A549 (cell line): Measurements from ENCODE around the gene TM4SF20. TPM values are rescaled to one million over a fixed set of nuclear protein-coding genes. Genes with fewer than 3 reads are reported as not detected.

Experiments used
- CBX8 ChIP-seq: fragments of 200-600 bp; sonication (generic); IDR thresholded peaks from 2 replicates; pipeline ENCODE4 v1.6.1; 2016
- CHD2 ChIP-seq: fragments of 150-350 bp; IDR thresholded peaks from 2 replicates; pipeline ENCODE4 v1.6.1; 2014; ENCODE audit warnings: low read length; ENCODE audit not compliant: partially characterized antibody
- EHMT2 ChIP-seq: fragments of 200-600 bp; sonication (generic); IDR thresholded peaks from 2 replicates; pipeline ENCODE4 v1.6.1; 2016; ENCODE audit warnings: antibody characterized with exemption, low read depth, mild to moderate bottlenecking, moderate library complexity
- ESRRA ChIP-seq: fragments of 150-350 bp; IDR thresholded peaks from 2 replicates; pipeline ENCODE4 v1.6.1; 2014; ENCODE audit warnings: mild to moderate bottlenecking, low read length, borderline replicate concordance
- FOSB ChIP-seq: fragments of 250-450 bp; sonication (Bioruptor Pico); IDR thresholded peaks from 2 replicates; pipeline ENCODE4 v1.5.0; 2020; ENCODE audit warnings: mild to moderate bottlenecking, moderate library complexity
- FOSL2 ChIP-seq, 2 experiments: fragments of 450-650 bp in 1 of 2; fragments of >200 bp in 1 of 2; sonication (Bioruptor Twin) in 1 of 2; formaldehyde crosslinking; IDR thresholded peaks; 2 replicates each; pipeline versions ENCODE4 v1.5.0 to v1.6.1; 2016 to 2020; ENCODE audit warnings: mild to moderate bottlenecking in 1 of 2, moderate library complexity in 1 of 2
- FOXS1 ChIP-seq: fragments of 250-450 bp; sonication (Bioruptor Pico); IDR thresholded peaks from 2 replicates; pipeline ENCODE4 v1.5.0; 2020; ENCODE audit warnings: mild to moderate bottlenecking, moderate library complexity
- GATA3 ChIP-seq: IDR thresholded peaks from 2 replicates; pipeline ENCODE4 v1.6.1; 2012; ENCODE audit warnings: borderline replicate concordance
- HES2 ChIP-seq: fragments of >200 bp; sonication (Bioruptor Twin); formaldehyde crosslinking; IDR thresholded peaks from 2 replicates; pipeline ENCODE4 v1.6.1; 2016
- HEYL ChIP-seq: fragments of 250-450 bp; sonication (Bioruptor Pico); IDR thresholded peaks from 2 replicates; pipeline ENCODE4 v1.8.0; 2021; ENCODE audit warnings: mild to moderate bottlenecking, moderate library complexity
- HOXA7 ChIP-seq: fragments of 250-450 bp; sonication (Bioruptor Pico); IDR thresholded peaks from 2 replicates; pipeline ENCODE4 v1.5.0; 2020; ENCODE audit warnings: mild to moderate bottlenecking, moderate library complexity
- JUNB ChIP-seq: fragments of >200 bp; sonication (Bioruptor Twin); formaldehyde crosslinking; IDR thresholded peaks from 2 replicates; pipeline ENCODE4 v1.6.1; 2016
- KDM5A ChIP-seq: fragments of 200-600 bp; sonication (generic); IDR thresholded peaks from 2 replicates; pipeline ENCODE4 v1.6.1; 2016; ENCODE audit warnings: antibody characterized with exemption, mild to moderate bottlenecking
- MAFK ChIP-seq: fragments of 450-650 bp; IDR thresholded peaks from 2 replicates; pipeline ENCODE4 v1.6.1; 2014; ENCODE audit not compliant: partially characterized antibody
- MAZ ChIP-seq: fragments of 150-350 bp; IDR thresholded peaks from 2 replicates; pipeline ENCODE4 v1.6.1; 2014; ENCODE audit warnings: antibody characterized with exemption, low read depth, low read length, borderline replicate concordance
- NFE2L2 ChIP-seq: fragments of 150-350 bp; conservative IDR thresholded peaks from 2 replicates; pipeline ENCODE4 v1.6.1; 2014; ENCODE audit warnings: low read length
- NR3C1 ChIP-seq: fragments of >200 bp; sonication (Bioruptor Twin); formaldehyde crosslinking; IDR thresholded peaks from 3 replicates; pipeline ENCODE4 v1.6.1; 2017
- PHF8 ChIP-seq: fragments of 200-600 bp; sonication (generic); IDR thresholded peaks from 2 replicates; pipeline ENCODE4 v1.6.1; 2016; ENCODE audit warnings: low read depth, mild to moderate bottlenecking, antibody characterized with exemption, moderate library complexity, borderline replicate concordance
- RAD21 ChIP-seq, 2 experiments: fragments of >200 bp in 1 of 2; sonication (Bioruptor Twin) in 1 of 2; formaldehyde crosslinking in 1 of 2; IDR thresholded peaks in 1 of 2; conservative IDR thresholded peaks in 1 of 2; 2 replicates in 1 of 2; 3 replicates in 1 of 2; pipeline ENCODE4 v1.6.1; 2012 to 2018; ENCODE audit warnings: inconsistent platforms in 1 of 2
- RNF2 ChIP-seq: fragments of 200-600 bp; sonication (generic); IDR thresholded peaks from 2 replicates; pipeline ENCODE4 v1.6.1; 2016; ENCODE audit warnings: low read depth, mild to moderate bottlenecking, antibody characterized with exemption, moderate library complexity, borderline replicate concordance
- SMC3 ChIP-seq: fragments of >200 bp; sonication (Bioruptor Twin); formaldehyde crosslinking; IDR thresholded peaks from 3 replicates; pipeline ENCODE4 v1.6.1; 2018; ENCODE audit warnings: inconsistent platforms
- SREBF2 ChIP-seq: fragments of 450-650 bp; IDR thresholded peaks from 2 replicates; pipeline ENCODE4 v1.6.1; 2014; ENCODE audit warnings: mild to moderate bottlenecking, moderate library complexity
- TFCP2L1 ChIP-seq: fragments of 250-450 bp; sonication (Bioruptor Pico); IDR thresholded peaks from 2 replicates; pipeline ENCODE4 v1.5.0; 2021; ENCODE audit warnings: mild to moderate bottlenecking
- ZFP36 ChIP-seq: fragments of 450-650 bp; IDR thresholded peaks from 2 replicates; pipeline ENCODE4 v1.6.1; 2014; ENCODE audit warnings: borderline replicate concordance; ENCODE audit not compliant: partially characterized antibody
- polyA plus RNA-seq, 4 experiments: library from polyadenylated mRNA; depleted of rRNA in 3 of 4; stranded (reverse); fragments of >200 nt; fragmentation: RNase III in 1 of 4; extraction: RNeasy Plus Mini Kit Qiagen cat#74134 plus additional on column Dnase treatment in 1 of 4; gene quantifications; 2 replicates in 3 of 4; 3 replicates in 1 of 4; pipeline ENCODE4 v1.2.3, GENCODE V29; 2011 to 2017
- TF ChIP-seq, protein P1 (sequence below): fragments of >200 bp; sonication (Bioruptor Twin); formaldehyde crosslinking; IDR thresholded peaks from 3 replicates; pipeline ENCODE4 v1.6.1; 2016
- TF ChIP-seq, protein P2 (sequence below): fragments of 250-450 bp; sonication (Bioruptor Pico); IDR thresholded peaks from 2 replicates; pipeline ENCODE4 v1.5.0; 2021; ENCODE audit warnings: mild to moderate bottlenecking, moderate library complexity, borderline replicate concordance
- TF ChIP-seq, protein P3 (sequence below): IDR thresholded peaks from 2 replicates; pipeline ENCODE4 v1.6.1; 2012
- TF ChIP-seq, protein P4 (sequence below): fragments of 200-600 bp; sonication (generic); IDR thresholded peaks from 2 replicates; pipeline ENCODE4 v1.6.1; 2016; ENCODE audit warnings: antibody characterized with exemption, mild to moderate bottlenecking, moderate library complexity
- TF ChIP-seq, protein P5 (sequence below): fragments of 450-650 bp; IDR thresholded peaks from 2 replicates; pipeline ENCODE4 v1.6.1; 2014; ENCODE audit warnings: antibody characterized with exemption

TM4SF20 gene
- polyA plus RNA-seq, 2 of the 4 experiments (the other 2 are of a cell fraction) = 59.3 to 136 TPM

DNA sequence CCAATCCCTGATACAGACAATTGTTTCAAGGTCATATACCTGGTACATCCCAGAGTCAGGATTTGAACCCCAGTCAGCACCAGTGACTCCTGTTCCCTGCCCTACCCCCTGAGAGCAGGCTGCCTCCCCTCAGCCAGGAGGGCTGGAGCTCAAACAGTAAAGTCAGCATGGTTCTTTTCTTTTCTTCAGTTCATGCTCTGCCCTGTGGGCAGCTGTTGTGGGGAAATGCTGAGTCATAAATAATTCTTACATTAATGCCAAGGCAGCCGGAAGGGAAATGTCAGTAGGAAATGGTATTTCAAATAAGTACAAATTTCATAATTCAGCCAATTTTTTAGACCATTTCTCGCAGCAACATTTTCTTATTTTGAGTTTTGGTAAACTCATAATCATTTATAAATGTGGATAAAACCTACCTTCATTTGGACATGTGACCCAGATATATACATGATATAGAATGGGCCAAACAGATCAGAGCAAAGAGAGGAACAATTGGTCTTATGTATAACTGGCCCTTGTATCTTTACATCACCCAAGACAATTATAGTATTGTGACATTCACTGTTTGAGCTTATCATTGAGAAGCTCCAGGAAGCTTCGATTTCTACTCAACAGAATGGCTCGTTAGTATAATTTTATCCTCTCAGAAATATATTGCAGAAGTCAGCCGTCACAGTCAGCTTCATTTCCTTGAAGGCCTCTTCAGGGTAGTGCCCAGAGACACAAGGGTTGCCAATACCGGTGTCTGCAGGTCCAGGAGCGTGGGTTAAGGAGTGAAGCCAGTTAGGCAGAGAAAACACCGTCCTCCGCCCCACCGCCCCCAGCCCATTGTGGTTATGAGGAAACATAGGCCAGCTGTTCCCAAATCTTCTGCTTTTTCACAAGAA, 36.7 kb upstream of the TM4SF20 start (continued):
- TF ChIP-seq, protein P1, sequence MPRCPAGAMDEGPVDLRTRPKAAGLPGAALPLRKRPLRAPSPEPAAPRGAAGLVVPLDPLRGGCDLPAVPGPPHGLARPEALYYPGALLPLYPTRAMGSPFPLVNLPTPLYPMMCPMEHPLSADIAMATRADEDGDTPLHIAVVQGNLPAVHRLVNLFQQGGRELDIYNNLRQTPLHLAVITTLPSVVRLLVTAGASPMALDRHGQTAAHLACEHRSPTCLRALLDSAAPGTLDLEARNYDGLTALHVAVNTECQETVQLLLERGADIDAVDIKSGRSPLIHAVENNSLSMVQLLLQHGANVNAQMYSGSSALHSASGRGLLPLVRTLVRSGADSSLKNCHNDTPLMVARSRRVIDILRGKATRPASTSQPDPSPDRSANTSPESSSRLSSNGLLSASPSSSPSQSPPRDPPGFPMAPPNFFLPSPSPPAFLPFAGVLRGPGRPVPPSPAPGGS = no peak
- TF ChIP-seq, protein P2, sequence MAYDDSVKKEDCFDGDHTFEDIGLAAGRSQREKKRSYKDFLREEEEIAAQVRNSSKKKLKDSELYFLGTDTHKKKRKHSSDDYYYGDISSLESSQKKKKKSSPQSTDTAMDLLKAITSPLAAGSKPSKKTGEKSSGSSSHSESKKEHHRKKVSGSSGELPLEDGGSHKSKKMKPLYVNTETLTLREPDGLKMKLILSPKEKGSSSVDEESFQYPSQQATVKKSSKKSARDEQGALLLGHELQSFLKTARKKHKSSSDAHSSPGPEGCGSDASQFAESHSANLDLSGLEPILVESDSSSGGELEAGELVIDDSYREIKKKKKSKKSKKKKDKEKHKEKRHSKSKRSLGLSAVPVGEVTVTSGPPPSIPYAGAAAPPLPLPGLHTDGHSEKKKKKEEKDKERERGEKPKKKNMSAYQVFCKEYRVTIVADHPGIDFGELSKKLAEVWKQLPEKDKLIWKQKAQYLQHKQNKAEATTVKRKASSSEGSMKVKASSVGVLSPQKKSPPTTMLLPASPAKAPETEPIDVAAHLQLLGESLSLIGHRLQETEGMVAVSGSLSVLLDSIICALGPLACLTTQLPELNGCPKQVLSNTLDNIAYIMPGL (CRISPR knock-in tag) = 0 out of 2 replicates have a peak, but pooled peaks have one; percentile 15
- TF ChIP-seq FOSB (CRISPR knock-in tag) (no peak), ESRRA (no peak), RAD21 (conservative IDR thresholded peaks at IDR 0.05 in 1 of 2, IDR thresholded peaks at IDR 0.05 in 1 of 2) (0 out of 5 replicates have a peak, but pooled peaks of 1 of the 2 experiments have one; percentile 10), TFCP2L1 (CRISPR knock-in tag) (no peak), HES2 (no peak), NR3C1 (no peak), PHF8 (no peak), SREBF2 (no peak), KDM5A (no peak), MAFK (peak; percentile 100), MAZ (no peak), HOXA7 (CRISPR knock-in tag) (no peak), CHD2 (no peak), SMC3 (no peak), FOXS1 (CRISPR knock-in tag) (no peak), ZFP36 (no peak), NFE2L2 (peak; percentile 95), JUNB (peak; percentile 17; the same call in 1 of the 2 replicates), RNF2 (no peak), HEYL (CRISPR knock-in tag) (no peak), GATA3 (peak; percentile 19; the same call in 1 of the 2 replicates), EHMT2 (no peak), CBX8 (no peak), FOSL2 (IDR thresholded peaks at IDR 0.05) (no peak), FOSL2 (CRISPR knock-in tag; IDR thresholded peaks at IDR 0.05) (peak; percentile 79)
- TF ChIP-seq, protein P3, sequence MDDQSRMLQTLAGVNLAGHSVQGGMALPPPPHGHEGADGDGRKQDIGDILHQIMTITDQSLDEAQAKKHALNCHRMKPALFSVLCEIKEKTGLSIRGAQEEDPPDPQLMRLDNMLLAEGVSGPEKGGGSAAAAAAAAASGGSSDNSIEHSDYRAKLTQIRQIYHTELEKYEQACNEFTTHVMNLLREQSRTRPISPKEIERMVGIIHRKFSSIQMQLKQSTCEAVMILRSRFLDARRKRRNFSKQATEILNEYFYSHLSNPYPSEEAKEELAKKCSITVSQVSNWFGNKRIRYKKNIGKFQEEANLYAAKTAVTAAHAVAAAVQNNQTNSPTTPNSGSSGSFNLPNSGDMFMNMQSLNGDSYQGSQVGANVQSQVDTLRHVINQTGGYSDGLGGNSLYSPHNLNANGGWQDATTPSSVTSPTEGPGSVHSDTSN = no peak
- TF ChIP-seq, protein P4, sequence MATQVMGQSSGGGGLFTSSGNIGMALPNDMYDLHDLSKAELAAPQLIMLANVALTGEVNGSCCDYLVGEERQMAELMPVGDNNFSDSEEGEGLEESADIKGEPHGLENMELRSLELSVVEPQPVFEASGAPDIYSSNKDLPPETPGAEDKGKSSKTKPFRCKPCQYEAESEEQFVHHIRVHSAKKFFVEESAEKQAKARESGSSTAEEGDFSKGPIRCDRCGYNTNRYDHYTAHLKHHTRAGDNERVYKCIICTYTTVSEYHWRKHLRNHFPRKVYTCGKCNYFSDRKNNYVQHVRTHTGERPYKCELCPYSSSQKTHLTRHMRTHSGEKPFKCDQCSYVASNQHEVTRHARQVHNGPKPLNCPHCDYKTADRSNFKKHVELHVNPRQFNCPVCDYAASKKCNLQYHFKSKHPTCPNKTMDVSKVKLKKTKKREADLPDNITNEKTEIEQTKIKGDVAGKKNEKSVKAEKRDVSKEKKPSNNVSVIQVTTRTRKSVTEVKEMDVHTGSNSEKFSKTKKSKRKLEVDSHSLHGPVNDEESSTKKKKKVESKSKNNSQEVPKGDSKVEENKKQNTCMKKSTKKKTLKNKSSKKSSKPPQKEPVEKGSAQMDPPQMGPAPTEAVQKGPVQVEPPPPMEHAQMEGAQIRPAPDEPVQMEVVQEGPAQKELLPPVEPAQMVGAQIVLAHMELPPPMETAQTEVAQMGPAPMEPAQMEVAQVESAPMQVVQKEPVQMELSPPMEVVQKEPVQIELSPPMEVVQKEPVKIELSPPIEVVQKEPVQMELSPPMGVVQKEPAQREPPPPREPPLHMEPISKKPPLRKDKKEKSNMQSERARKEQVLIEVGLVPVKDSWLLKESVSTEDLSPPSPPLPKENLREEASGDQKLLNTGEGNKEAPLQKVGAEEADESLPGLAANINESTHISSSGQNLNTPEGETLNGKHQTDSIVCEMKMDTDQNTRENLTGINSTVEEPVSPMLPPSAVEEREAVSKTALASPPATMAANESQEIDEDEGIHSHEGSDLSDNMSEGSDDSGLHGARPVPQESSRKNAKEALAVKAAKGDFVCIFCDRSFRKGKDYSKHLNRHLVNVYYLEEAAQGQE = no peak
- TF ChIP-seq, protein P5, sequence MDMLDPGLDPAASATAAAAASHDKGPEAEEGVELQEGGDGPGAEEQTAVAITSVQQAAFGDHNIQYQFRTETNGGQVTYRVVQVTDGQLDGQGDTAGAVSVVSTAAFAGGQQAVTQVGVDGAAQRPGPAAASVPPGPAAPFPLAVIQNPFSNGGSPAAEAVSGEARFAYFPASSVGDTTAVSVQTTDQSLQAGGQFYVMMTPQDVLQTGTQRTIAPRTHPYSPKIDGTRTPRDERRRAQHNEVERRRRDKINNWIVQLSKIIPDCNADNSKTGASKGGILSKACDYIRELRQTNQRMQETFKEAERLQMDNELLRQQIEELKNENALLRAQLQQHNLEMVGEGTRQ = no peak
